Measurements from ENCODE around the gene RORC. TPM values are rescaled to one million over a fixed set of nuclear protein-coding genes. Genes with fewer than 3 reads are reported as not detected.
"Not testable (repeated sequence)": the region's sequence is repeated elsewhere in the genome, so short reads cannot be mapped to it uniquely, and the experiment has no call there.

Gene RORC
- total RNA-seq, 1 donor from 2014 or later: not detected

- no peak for DNase-seq (ENCODE audit: low read depth in 2 of 2)
Observed at GRCh38 chr1:151775894-151776664, 55.5 kb downstream of the RORC start.

DNA sequence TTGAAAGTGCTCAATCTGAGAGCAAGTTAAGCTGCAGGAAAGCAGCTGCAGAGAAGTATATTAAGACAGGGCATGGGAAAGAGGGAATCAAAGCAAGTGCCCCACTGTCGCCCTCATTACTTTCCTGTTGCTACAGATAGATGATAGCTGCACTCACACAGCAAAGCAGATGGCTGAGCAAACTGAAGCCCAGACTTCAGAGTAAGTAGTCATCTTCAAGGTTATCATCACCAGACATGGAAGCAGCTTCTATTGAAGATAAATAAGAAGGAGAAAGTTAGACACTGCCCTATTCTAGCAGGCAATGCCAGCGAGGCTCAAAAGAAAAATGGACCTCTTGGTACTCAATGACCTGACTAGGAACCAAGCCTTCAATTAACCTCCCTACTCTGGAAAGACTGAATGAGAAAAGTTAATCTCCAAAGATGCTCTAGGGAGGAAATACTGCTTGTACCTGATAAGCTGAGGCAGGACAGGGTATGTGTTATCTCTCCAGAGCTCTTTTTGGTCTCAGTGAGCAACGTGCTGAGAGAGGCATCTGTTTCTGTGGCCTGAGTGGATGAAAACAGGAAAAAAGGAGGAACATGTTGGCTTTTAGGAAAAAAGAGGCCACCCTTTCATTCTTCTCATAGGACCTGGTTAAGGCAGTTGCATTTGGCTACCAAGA lies 57.2 kb downstream of the RORC start:
- DNase-seq (ENCODE audit: low read depth in 2 of 2): no peak

- peak in 1 of 2 donors; percentile 27 for DNase-seq (ENCODE audit: low read depth in 2 of 2)
Observed at GRCh38 chr1:151773702-151774101, 57.9 kb downstream of the RORC start.

DNA sequence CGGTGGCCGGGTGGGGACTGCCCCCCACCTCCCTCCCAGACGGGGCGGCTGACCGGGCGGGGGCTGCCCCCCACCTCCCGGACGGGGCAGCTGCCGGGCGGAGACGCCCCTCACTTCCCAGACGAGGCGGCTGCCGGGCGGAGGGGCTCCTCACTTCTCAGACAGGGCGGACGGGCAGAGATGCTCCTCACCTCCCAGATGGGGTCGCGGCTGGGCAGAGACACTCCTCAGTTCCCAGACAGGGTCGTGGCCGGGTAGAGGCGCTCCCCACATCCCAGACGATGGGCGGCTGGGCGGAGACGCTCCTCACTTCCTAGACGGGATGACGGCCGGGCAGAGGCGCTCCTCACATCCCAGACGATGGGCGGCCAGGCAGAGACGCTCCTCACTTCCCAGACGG lies 62.3 kb downstream of the RORC start:
- not testable (repeated sequence) for DNase-seq (ENCODE audit: low read depth in 2 of 2)

GRCh38 chr1:151768351-151769066 lies 63.1 kb downstream of the RORC start:
- DNase-seq (ENCODE audit: low read depth in 2 of 2): not testable (repeated sequence)

DNA sequence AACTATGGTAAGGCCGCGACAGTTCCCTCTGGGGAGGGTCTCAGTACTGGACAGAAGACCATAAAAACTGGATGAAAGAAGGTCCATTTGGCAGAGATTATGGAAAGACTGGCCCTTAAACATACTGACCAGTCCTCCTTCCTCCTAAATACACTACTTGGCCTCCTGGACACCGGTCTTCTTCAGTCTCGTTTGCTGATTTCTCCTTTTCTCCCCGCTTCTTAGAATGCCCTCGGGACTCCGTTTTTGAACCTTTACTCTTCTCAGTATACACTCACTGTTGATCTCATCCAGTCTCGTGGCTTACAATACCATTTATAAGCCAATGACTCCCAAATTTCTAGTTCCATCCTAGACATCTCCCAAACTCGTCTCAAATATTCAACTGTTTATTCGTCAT lies 67.6 kb downstream of the RORC start:
- peak in 1 of 2 donors; percentile 10 for DNase-seq (ENCODE audit: low read depth in 2 of 2)

DNA sequence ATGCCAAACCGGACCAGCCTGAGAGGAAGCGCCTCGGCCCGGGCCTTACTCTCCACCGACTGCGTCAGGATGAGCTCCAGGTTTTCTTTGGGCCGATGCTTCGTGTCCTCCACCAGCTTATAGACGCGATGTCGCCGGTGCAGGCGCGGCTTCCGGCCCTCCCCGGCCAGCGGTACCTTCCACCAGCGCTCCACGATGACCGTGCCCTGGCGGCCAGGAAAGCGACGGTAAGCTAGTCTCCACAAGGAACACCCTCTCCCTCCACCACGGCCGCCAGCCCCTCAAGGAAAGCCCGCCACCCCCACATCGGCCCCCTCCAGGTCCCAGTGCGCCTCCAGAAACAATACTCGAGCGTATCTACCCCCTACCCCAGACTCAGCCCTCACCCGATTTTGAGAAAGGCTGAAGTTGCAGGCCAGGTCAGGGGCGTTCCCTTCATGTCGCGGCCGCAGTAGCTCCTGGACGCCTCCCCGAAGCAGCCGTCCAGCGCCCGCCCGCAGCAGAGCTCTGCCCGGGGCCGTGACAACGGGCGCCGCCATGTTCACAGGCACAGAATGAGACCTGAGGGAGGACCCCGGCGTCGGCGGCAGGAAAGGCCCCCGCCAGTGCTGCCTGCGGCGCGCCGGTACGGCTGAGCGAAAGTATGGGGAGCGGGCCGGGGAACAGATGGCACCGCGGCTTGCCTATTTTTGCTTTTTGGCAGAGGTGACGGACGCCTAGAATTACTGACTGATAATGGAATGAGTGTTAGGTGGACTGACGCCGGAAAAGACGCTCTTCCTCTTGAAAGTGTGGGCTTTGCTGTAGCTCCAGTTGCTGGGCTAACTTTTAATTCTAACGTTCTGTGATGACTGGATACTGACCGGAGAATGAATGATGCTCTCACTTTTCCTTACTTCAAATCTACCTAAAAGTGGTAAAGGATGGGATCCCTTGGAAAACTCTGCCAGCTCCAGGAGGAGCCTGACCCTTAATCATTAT lies 68.4 kb downstream of the RORC start, which contains the start of gene MRPL9:
MRPL9 (minus strand) TSS at position 556 of the 981 bp plus-strand sequence; CDS start at position 539, 17 bp downstream.
- DNase-seq (ENCODE audit: low read depth in 2 of 2): peak; percentile 77 to 82

GRCh38 chr1:151760597-151761385 lies 70.8 kb downstream of the RORC start:
- DNase-seq (ENCODE audit: low read depth in 2 of 2): peak in 1 of 2 donors; percentile 51

GRCh38 chr1:151759241-151759640 lies 72.4 kb downstream of the RORC start:
- DNase-seq (ENCODE audit: low read depth in 2 of 2): no peak

- peak in 1 of 2 donors; percentile 58 for DNase-seq (ENCODE audit: low read depth in 2 of 2)
Observed at GRCh38 chr1:151756291-151756690, 75.3 kb downstream of the RORC start.

Other genes starting within 250 kb of the RORC start
- 10.0 and 13.5 TPM in 2 replicates for gene SNX27, start 219.8 kb downstream of the RORC start, total RNA-seq
- gene CELF3, start 115.0 kb downstream of the RORC start, total RNA-seq: not detected in 2 replicates
- gene RIIAD1, start 110.3 kb downstream of the RORC start, total RNA-seq: not detected in 2 replicates
- 89.7 and 112 TPM in 2 replicates for gene MRPL9, start 68.3 kb downstream of the RORC start, total RNA-seq
- gene TDRKH, start 41.3 kb downstream of the RORC start, total RNA-seq: 2.2 and 3.3 TPM in 2 replicates
- gene LINGO4, start 26.4 kb downstream of the RORC start, total RNA-seq: not detected in 2 replicates
- gene C2CD4D, start 8.0 kb upstream of the RORC start, total RNA-seq: under 0.01 and 0.20 TPM in 2 replicates
- 0.22 TPM in 1 of 2 replicates, not detected in the other for gene THEM5, start 21.9 kb upstream of the RORC start, total RNA-seq
- gene THEM4, start 77.7 kb upstream of the RORC start, total RNA-seq: 2.6 and 6.3 TPM in 2 replicates
- gene S100A10, start 162.1 kb upstream of the RORC start, total RNA-seq: 127 and 147 TPM in 2 replicates
- 4.8 and 18.7 TPM in 2 replicates for gene S100A11, start 205.2 kb upstream of the RORC start, total RNA-seq

Measured in lung microvascular endothelial cell (primary cell).